ENCODE data around the gene CCP110.
"Not testable (repeated sequence)": the region's sequence is repeated elsewhere in the genome, so short reads cannot be mapped to it uniquely, and the experiment has no call there.

The CCP110 gene

GRCh38 chr16:19512297-19512696 lies 11.4 kb upstream of the CCP110 start:
- DNase-seq = no peak

DNA sequence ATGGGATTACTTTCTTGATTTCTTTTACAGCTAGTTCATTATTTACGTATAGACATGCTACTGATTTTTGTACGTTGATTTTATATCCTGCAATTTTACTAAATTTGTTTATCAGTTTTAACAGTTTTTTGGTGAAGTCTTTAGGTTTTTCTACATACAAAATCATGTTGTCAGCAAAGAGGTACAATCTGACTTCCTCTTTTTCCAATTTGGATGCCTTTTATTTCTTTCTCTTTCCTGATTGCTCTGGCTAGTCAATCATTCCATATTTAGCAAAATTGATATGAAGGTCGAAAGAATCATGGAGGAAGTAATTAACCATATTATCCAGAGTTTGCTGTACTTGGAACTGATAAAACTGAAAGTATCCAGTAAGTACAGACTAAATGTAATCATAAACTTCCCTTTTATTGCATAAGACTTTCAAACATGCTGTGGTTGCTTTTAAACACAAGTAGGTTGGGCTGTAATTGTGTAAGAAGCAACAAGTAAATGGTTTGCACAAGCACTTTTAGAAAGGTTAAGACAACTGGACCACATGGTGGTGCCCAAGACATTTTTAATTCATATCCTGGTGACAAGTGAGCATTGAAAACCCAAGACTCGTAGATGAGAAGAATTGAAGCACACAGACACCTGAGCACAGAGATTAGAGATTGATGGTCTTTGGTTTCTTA lies 10.2 kb upstream of the CCP110 start:
- peak; percentile 21 to 32 for DNase-seq

DNA sequence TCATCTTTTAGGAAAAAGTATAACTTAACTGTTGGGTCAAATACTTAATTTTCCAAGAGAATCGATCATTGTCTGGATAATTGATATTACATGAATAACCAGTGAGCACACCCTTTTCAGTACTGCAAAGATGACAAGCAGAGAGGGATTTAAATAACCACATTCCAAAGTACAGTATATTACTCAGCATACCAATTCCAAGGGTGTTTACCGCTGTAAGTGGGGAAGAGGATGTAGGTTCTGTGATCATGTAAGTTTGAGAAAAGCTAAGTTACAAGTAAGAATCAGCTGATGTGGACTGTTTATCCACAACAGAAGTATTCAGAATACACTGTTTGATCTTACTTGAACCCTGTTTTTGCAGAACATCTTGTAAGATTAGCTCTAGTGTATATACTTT lies 8.0 kb upstream of the CCP110 start:
- DNase-seq = no peak

DNA sequence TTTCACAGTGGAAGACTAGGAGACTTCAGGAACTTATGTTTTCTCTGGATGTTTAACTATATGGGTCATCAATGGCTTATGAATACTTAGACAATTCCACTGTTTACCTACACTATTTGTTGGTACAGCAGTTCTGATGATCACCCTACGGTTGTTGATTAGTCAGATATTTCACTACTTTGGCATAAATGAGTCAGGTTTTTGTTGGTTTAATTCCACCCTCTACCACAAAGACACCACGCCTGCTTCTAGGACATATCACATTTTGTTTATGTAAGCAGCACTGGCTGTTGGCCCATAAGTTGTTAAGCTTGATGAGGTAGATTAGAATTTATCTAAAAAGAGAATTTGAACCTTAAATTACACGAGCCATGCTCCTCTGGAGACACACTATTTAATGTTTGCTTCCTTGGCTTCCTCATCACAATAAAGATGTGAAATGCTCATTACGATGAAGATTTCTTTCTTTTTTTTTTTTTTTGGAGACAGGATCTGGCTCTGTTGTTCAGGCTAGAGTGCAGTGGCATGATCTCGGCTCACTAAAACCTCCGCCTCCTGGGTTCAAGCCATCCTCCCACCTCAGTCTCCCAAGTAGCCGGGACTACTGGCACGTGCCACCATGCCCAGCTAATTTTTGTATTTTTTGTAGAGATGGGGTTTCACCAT lies 6.2 kb upstream of the CCP110 start:
- no peak for DNase-seq

DNA sequence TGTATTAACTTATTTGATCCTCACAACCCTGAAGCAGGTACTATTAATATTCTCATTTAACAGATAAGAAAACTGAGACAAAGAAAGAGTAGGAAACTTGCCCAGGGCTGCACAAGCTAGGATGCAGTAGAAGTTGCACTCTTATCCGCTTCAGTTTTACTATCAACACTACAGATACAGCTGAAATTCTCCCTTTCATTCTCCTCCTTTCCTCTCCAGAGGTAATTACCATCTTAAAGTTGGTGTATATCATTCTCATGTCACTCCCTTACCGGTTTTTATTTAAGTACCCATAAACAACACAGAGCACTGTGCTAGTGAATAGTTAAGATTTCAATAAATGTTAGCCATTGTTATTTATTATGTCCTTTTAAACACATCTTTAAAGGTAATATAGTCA lies 5.4 kb upstream of the CCP110 start:
- no peak for DNase-seq

DNA sequence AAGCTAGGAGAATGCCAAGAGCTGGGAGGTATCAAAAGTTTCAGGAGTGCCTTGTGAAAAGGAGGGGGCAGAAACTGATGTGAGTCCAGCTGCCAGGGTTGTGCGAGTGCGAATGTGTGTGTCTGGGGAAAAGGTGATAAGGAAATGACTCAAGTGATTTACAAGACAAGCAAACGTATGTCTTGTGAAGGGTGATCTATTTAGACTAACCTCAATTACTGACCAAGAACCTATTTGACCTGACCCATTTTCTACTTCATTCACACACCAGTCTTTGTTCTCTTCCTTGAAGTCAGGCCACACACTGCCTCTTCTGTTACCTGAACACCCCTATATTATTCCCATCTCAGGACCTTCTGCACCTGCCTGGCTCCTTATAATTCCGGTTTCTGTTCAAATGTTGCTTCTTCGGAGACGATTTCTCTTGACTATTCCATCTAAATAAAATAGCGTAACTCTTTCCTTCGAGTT lies 2.8 kb upstream of the CCP110 start:
- peak in 1 of 2 experiments; percentile 7 for DNase-seq

GRCh38 chr16:19521471-19522396 lies 2.0 kb upstream of the CCP110 start, which contains the start of gene GDE1:
TSS of gene GDE1 (minus strand) at chr16:19522098. CDS start at chr16:19521964, 134 bp downstream.
- peak; percentile 71 to 73 for DNase-seq

- DNase-seq = no peak
Measured at GRCh38 chr16:19522397-19522732, 1.4 kb upstream of the CCP110 start.

GRCh38 chr16:19522760-19523159 lies 982 bp upstream of the CCP110 start:
- no peak for DNase-seq

GRCh38 chr16:19523184-19523558 lies 571 bp upstream of the CCP110 start:
- no peak for DNase-seq

DNA sequence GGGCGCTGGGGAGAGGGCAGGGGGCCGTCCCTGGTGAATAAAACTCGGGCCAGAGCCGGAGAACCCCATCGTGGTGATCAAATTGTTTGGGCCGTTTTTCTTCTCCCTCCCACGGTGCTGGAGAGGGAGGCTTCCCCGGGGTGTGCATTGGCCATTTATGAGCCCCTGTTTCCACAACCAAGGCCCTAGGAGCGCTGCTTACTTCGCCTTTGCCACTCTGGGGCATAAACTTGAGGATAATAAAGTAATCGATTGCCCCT lies 544 bp downstream of the CCP110 start:
- DNase-seq = no peak

- DNase-seq = peak; percentile 3 to 28
Measured at GRCh38 chr16:19524616-19525384, 1.1 kb downstream of the CCP110 start.

DNA sequence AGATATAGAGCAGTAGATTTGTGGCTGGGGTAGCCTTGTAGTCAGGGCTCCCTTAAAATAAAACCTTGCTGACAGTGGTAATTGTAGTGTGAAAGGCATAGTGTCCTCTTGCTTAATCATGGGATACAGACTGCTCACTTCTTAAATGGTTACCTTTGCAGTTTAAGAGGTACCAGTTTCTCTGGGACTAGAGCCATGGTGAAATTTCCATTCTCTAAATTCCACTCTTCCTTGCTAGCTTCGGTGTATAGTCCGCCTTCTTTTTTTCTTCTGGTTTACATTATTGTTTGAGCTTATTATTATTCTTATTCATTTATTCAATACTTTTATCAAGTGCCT lies 1.6 kb downstream of the CCP110 start:
- no peak for DNase-seq

DNA sequence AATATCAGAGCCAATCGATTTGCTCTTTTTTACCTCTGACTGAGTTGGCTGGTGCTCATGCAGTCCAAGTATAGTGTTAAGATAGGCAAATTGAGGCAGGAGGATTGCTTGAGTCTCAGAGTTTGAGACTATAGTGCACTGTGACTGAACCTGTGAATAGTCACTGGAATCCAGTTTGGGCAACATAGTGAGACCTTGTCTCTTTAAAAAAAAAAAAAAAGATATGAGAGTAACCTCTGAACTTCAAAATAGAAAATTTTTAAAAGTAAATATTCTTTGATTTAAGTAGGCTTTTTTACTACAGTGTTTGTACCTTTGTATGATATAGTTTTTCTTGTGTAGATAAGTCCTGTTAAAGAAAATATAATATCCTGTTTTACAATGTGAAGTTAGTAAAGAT lies 3.4 kb downstream of the CCP110 start:
- no peak for DNase-seq

GRCh38 chr16:19528666-19529065 lies 4.9 kb downstream of the CCP110 start:
- no peak for DNase-seq

DNA sequence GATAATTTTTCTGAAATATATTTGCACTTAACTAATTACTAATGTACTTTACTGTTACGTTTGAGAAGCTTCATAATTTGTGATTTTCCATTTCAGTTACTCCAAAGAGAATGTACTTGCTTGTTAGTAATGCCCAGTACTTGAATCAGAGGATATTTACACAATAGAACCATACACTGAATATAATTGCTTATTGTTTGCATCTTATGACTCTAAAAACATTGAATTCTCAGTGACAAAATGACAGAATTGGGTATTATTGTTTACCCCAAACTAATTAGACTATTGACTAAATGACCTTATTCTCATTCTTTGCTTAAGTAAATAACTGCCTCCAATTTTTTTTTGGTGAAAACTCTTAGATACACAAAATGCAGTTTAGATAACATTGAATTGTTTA lies 8.9 kb downstream of the CCP110 start:
- no peak for DNase-seq

DNA sequence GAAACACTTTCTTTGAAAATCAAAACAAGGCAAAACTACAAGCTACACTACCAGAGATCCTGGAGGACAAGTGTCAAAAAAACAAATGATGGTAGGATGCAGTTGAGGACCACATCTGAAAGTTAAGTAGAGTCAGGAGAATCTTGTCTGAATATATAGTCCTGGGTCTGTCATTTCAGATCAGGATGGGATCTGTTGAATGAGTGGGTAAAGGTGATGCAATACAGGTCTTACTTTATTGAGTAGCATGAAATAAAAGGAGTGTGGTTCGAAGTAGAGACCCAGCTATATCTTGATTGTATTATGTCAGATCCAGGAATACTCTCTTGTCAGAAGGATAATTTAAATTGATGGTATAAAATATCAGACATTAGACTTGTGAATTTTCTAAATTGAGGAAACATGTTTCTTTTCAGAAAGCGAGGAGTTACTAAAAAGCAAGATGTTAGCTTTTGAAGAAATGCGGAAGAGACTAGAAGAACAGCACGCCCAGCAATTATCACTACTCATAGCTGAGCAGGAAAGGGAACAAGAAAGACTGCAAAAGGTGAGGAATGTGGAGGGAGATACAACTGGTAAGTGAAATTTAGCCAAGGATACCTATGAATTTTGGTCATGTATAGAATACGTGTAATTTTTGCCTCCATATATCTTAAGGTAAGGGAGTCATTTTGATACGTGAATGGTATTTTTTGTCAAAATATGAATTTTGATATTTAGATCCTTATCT lies 16.7 kb downstream of the CCP110 start:
- DNase-seq = no peak

GRCh38 chr16:19542138-19542821 lies 18.5 kb downstream of the CCP110 start:
- DNase-seq = no peak

DNA sequence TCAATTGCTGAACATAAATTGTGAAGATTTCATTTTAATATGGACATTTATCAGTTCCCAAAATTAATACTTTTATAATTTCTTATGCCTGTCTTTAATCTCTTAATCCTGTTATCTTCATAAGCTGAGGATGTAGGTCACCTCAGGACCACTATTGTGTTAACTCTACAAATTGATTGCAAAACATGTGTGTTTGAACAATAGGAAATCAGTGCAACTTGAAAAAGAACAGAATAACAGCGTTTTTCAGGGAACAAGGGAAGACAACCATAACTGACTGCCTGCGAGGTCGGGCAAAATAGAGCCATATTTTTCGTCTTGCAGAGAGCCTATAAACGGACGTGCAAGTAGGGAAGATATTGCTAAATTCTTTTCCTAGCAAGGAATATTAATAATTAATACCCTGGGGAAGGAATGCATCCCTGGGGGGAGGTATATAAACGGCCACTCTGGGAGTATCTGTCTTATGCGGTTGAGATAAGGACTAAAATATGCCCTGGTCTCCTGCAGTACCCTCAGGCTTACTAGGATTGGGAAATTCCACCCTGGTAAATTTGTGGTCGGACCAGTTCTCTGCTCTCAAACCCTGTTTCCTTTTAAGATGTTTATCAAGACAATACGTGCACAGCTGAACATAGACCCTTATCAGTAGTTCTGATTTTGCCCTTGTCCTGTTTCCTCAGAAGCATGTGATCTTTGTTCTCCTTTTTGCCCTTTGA lies 19.7 kb downstream of the CCP110 start:
- DNase-seq = not testable (repeated sequence)

DNA sequence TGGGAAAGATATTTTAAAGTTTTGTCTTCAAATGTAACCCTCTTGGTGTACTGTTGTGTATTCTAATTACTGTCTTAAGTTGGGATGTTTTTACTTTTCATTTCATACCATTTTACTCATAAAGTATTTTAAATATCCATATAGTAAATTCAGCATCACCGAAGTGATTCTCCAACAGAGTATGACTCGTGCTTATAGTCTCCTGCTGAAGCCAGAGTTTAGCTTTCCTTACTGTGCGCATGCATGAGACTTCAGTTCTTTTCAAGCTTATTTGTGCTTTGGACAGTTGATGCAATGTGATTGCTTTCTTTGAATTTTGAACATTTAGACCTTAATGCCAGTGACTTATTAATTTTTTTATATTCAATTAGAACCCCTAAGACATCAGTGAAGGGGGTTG lies 24.4 kb downstream of the CCP110 start:
- no peak for DNase-seq

GRCh38 chr16:19549673-19550072 lies 25.9 kb downstream of the CCP110 start:
- no peak for DNase-seq

Measured in Kasumi-1 (cell line).